Measurements from ENCODE around the gene IL1RN. TPM values are rescaled to one million over a fixed set of nuclear protein-coding genes. Genes with fewer than 3 reads are reported as not detected.

Gene IL1RN
- total RNA-seq, 1 donor from 2014 or later, result not detected

DNA sequence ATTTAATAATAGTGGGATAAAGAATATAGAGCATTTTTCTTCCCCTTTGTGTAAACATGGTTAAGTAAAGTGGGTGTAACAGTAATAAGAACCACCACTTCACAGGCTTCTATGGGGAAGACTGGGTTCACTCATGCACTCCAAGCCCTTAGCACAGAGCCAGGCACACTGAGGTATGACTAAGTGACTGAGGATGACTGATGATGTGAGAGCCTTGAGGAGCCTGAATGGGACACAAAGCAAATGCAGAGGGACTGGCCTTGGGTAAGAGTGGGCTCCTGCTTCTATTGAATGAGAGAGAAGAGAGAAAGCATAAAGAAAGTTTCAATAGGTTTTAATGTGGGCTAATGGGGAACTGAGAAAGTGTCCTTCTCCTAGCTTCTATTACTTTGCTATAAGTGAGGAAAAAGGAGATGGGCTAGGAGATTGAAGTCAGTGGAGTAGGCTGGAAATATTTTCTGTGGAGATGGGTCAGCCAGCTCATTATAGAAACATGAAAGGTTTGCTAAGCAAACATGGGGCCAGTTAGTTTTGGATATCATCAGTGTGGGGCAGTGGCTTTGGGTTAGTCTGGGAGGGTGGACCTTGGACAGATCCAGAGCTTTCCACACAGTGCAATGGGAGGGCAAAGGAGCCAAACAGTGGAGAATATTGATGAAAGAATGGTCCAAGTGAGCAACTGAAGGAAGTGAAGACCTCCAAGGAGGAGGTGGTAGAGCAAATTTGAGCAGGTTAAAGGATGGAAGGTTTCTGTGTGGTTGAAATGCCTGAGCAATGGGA is 39.0 kb upstream of the IL1RN start:
- H3K79me2 ChIP-seq (ENCODE audit: low read depth), result no peaks in the 10 kb centered on the region
- peaks cover 39% of the 10 kb centered on the region for H3K27me3 ChIP-seq
- H3K4me1 Mint-ChIP-seq, result no peaks in the 10 kb centered on the region

DNA sequence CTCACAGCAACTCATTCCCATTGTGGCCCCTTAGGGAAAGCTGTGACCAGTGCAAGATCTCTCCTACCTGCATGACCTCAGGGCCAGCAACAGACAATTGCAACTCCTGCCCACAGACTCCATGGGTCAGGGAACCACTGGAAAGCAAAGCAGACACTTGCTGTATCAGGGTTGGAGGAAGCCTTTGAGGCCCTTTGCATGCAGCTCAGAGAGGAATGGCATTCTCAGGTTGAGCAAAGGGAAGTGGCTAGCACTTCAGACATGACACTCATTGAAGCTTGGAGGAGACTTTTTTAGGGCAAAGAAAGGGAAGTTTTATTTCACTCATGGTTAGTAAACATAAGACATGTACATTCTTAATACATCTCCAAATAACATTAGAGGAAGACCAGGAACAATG is 37.5 kb upstream of the IL1RN start:
- peaks cover 36% of the 10 kb centered on the region for H3K27me3 ChIP-seq
- Mint-ChIP-seq H3K9me3 (no peaks in the 10 kb centered on the region), H3K4me1 (no peaks in the 10 kb centered on the region), H3K36me3 (no peaks in the 10 kb centered on the region), H3K4me3 (no peak overlapping the region), H3K27me3 (ENCODE audit: insufficient read depth, low read depth) (no peaks in the 10 kb centered on the region), H3K27ac (no peak overlapping the region)
- no peak overlapping the region for H2AFZ ChIP-seq (replicated peaks)
- no peak overlapping the region for H3K4me2 ChIP-seq
- no peak overlapping the region for H3K9ac ChIP-seq
- H3K27ac ChIP-seq, result no peak overlapping the region
- no peak for DNase-seq (ENCODE audit: low spot score)
- H4K20me1 ChIP-seq (ENCODE audit: low read depth), result no peaks in the 10 kb centered on the region
- H3K4me3 ChIP-seq, result no peak overlapping the region
- H3K79me2 ChIP-seq (ENCODE audit: low read depth), result no peaks in the 10 kb centered on the region
- TF ChIP-seq EZH2phosphoT487 (IDR thresholded peaks at IDR 0.05) (no peak), EZH2 (IDR thresholded peaks at IDR 0.05) (no peak)
- TF ChIP-seq, protein P1, sequence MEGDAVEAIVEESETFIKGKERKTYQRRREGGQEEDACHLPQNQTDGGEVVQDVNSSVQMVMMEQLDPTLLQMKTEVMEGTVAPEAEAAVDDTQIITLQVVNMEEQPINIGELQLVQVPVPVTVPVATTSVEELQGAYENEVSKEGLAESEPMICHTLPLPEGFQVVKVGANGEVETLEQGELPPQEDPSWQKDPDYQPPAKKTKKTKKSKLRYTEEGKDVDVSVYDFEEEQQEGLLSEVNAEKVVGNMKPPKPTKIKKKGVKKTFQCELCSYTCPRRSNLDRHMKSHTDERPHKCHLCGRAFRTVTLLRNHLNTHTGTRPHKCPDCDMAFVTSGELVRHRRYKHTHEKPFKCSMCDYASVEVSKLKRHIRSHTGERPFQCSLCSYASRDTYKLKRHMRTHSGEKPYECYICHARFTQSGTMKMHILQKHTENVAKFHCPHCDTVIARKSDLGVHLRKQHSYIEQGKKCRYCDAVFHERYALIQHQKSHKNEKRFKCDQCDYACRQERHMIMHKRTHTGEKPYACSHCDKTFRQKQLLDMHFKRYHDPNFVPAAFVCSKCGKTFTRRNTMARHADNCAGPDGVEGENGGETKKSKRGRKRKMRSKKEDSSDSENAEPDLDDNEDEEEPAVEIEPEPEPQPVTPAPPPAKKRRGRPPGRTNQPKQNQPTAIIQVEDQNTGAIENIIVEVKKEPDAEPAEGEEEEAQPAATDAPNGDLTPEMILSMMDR (IDR thresholded peaks at IDR 0.05), result no peak
- no peaks in the 10 kb centered on the region for H3F3A ChIP-seq (ENCODE audit: low read depth)
- H3K36me3 ChIP-seq, result no peaks in the 10 kb centered on the region
- H3K9me3 ChIP-seq (ENCODE audit: low read depth), result no peaks in the 10 kb centered on the region
- no peaks in the 10 kb centered on the region for H3K4me1 ChIP-seq

More for the DNA sequence above, 39.0 kb upstream of the IL1RN start:
- H2AFZ ChIP-seq (replicated peaks), result no peak overlapping the region
- H3K36me3 Mint-ChIP-seq, result no peaks in the 10 kb centered on the region
- TF ChIP-seq, protein P1 (IDR thresholded peaks at IDR 0.05), result no peak
- TF ChIP-seq EZH2 (IDR thresholded peaks at IDR 0.05), result no peak
- TF ChIP-seq EZH2phosphoT487 (IDR thresholded peaks at IDR 0.05), result no peak
- no peaks in the 10 kb centered on the region for H3F3A ChIP-seq (ENCODE audit: low read depth)
- no peaks in the 10 kb centered on the region for H3K9me3 ChIP-seq (ENCODE audit: low read depth)
- no peak overlapping the region for H3K27ac ChIP-seq
- peaks cover 2% of the 10 kb centered on the region for H3K27me3 Mint-ChIP-seq (ENCODE audit: insufficient read depth, low read depth)
- no peak overlapping the region for H3K4me3 Mint-ChIP-seq
- no peak overlapping the region for H3K9ac ChIP-seq
- H3K4me2 ChIP-seq, result no peak overlapping the region
- no peaks in the 10 kb centered on the region for H3K9me3 Mint-ChIP-seq
- no peak for DNase-seq (ENCODE audit: low spot score)
- H3K27ac Mint-ChIP-seq, result no peak overlapping the region
- no peaks in the 10 kb centered on the region for H3K36me3 ChIP-seq
- no peaks in the 10 kb centered on the region for H4K20me1 ChIP-seq (ENCODE audit: low read depth)
- no peaks in the 10 kb centered on the region for H3K4me1 ChIP-seq
- H3K4me3 ChIP-seq, result no peak overlapping the region

GRCh38 chr2:113091231-113091896 is 36.0 kb upstream of the IL1RN start:
- Histone ChIP-seq H3K79me2 (ENCODE audit: low read depth) (no peaks in the 10 kb centered on the region), H3K4me3 (no peak overlapping the region), H3F3A (ENCODE audit: low read depth) (no peaks in the 10 kb centered on the region), H3K9ac (no peak overlapping the region), H3K4me1 (no peaks in the 10 kb centered on the region), H3K27ac (no peak overlapping the region), H3K9me3 (ENCODE audit: low read depth) (no peaks in the 10 kb centered on the region), H2AFZ (replicated peaks) (no peak overlapping the region), H3K36me3 (no peaks in the 10 kb centered on the region), H3K27me3 (peaks cover 36% of the 10 kb centered on the region), H4K20me1 (ENCODE audit: low read depth) (no peaks in the 10 kb centered on the region), H3K4me2 (no peak overlapping the region)
- Mint-ChIP-seq H3K36me3 (no peaks in the 10 kb centered on the region), H3K4me1 (no peaks in the 10 kb centered on the region), H3K9me3 (no peaks in the 10 kb centered on the region), H3K27ac (no peak overlapping the region), H3K27me3 (ENCODE audit: insufficient read depth, low read depth) (no peaks in the 10 kb centered on the region), H3K4me3 (no peak overlapping the region)
- TF ChIP-seq EZH2phosphoT487 (IDR thresholded peaks at IDR 0.05) (no peak), EZH2 (IDR thresholded peaks at IDR 0.05) (no peak)
- TF ChIP-seq, protein P1 (IDR thresholded peaks at IDR 0.05), result no peak
- no peak for DNase-seq (ENCODE audit: low spot score)

Measured in neural progenitor cell (in vitro differentiated cells).